Neuronal stem cell (in vitro differentiated cells): Measurements from ENCODE around the gene ACBD6.

Source experiments
- DNase-seq: peaks from one replicate; pipeline ENCODE4 v3.0.0-alpha.2; 2013; ENCODE audit warnings: low spot score
- H2AFZ ChIP-seq: one replicate; pipeline ENCODE4 v1.6.1; 2013; ENCODE audit warnings: mild to moderate bottlenecking, low read length, inconsistent platforms
- H2AK5ac ChIP-seq: 2 replicates; pipeline ENCODE4 v1.6.1; 2013; ENCODE audit warnings: low read depth, mild to moderate bottlenecking, inconsistent platforms, low read length, moderate library complexity, mixed read lengths
- H2BK120ac ChIP-seq: 2 replicates; pipeline ENCODE4 v1.6.1; 2013; ENCODE audit warnings: low read depth, mild to moderate bottlenecking, inconsistent platforms, low read length, moderate library complexity, mixed read lengths
- H2BK12ac ChIP-seq: one replicate; pipeline ENCODE4 v1.6.1; 2013; ENCODE audit warnings: low read length, inconsistent platforms
- H2BK15ac ChIP-seq: 2 replicates; pipeline ENCODE4 v1.6.1; 2013; ENCODE audit warnings: mild to moderate bottlenecking, low read length, inconsistent platforms, mixed read lengths
- H2BK5ac ChIP-seq: one replicate; pipeline ENCODE4 v1.6.1; 2013; ENCODE audit warnings: inconsistent platforms, mild to moderate bottlenecking, low read length, moderate library complexity
- H3K14ac ChIP-seq: one replicate; pipeline ENCODE4 v1.6.1; 2013; ENCODE audit warnings: low read length, inconsistent platforms
- H3K18ac ChIP-seq: 2 replicates; pipeline ENCODE4 v1.6.1; 2013; ENCODE audit warnings: low read length, inconsistent platforms
- H3K23ac ChIP-seq: 2 replicates; pipeline ENCODE4 v1.6.1; 2013; ENCODE audit warnings: low read depth, mild to moderate bottlenecking, mixed read lengths, low read length, inconsistent platforms; ENCODE audit not compliant: poor library complexity
- H3K27ac ChIP-seq: replicated peaks from 3 replicates; pipeline ENCODE4 v1.5.1; 2013; ENCODE audit warnings: low read length, inconsistent platforms
- H3K27me3 ChIP-seq, 3 experiments: 2 replicates each; pipeline ENCODE4 v1.6.1; 2013; ENCODE audit warnings: low read length in 3 of 3, mild to moderate bottlenecking in 2 of 3, inconsistent platforms in 1 of 3, low read depth in 1 of 3, mixed read lengths in 1 of 3, moderate library complexity in 1 of 3; ENCODE audit not compliant: control insufficient read depth in 3 of 3, insufficient read depth in 3 of 3
- H3K36me3 ChIP-seq, 2 donors: replicated peaks in 1 of 2; 2 replicates each; pipeline ENCODE4 v1.6.1; 2013; ENCODE audit warnings: low read length in 2 of 2; ENCODE audit not compliant: control insufficient read depth in 2 of 2, insufficient read depth in 2 of 2
- H3K4ac ChIP-seq: 2 replicates; pipeline ENCODE4 v1.6.1; 2013; ENCODE audit warnings: inconsistent platforms, mild to moderate bottlenecking, low read length, moderate library complexity
- H3K4me1 ChIP-seq, 2 donors: 1 replicate in 1 of 2; 2 replicates in 1 of 2; pipeline ENCODE4 v1.6.1; 2013; ENCODE audit warnings: low read length in 2 of 2, low read depth in 1 of 2; ENCODE audit not compliant: control insufficient read depth in 2 of 2, insufficient read depth in 1 of 2
- H3K4me2 ChIP-seq: one replicate; pipeline ENCODE4 v1.6.1; 2013; ENCODE audit warnings: mild to moderate bottlenecking, low read length, inconsistent platforms; ENCODE audit not compliant: insufficient read depth, poor library complexity, severe bottlenecking
- H3K4me3 ChIP-seq, 2 donors: 2 replicates each; pipeline ENCODE4 v1.5.1; 2013; ENCODE audit warnings: low read length in 2 of 2, mild to moderate bottlenecking in 2 of 2, inconsistent platforms in 1 of 2, moderate library complexity in 1 of 2
- H3K79me1 ChIP-seq: one replicate; pipeline ENCODE4 v1.6.1; 2013; ENCODE audit warnings: low read depth, mild to moderate bottlenecking, inconsistent platforms, low read length, moderate library complexity
- H3K9ac ChIP-seq: one replicate; pipeline ENCODE4 v1.6.1; 2013; ENCODE audit warnings: mild to moderate bottlenecking, low read depth, low read length, inconsistent platforms; ENCODE audit not compliant: poor library complexity
- H3K9me3 ChIP-seq, 2 donors: replicated peaks in 1 of 2; 2 replicates each; pipeline versions ENCODE3 to v1.6.1; 2013; ENCODE audit warnings: low read length in 2 of 2, mild to moderate bottlenecking in 2 of 2, inconsistent platforms in 1 of 2, low read depth in 1 of 2, mixed read lengths in 1 of 2, moderate library complexity in 1 of 2; ENCODE audit not compliant: control insufficient read depth in 2 of 2, insufficient read depth in 1 of 2
- H4K8ac ChIP-seq: one replicate; pipeline ENCODE4 v1.6.1; 2013; ENCODE audit warnings: low read depth, mild to moderate bottlenecking, inconsistent platforms, low read length, moderate library complexity
- H4K91ac ChIP-seq: one replicate; pipeline ENCODE4 v1.6.1; 2013; ENCODE audit warnings: low read length, low read depth, mild to moderate bottlenecking, inconsistent platforms; ENCODE audit not compliant: poor library complexity
- WGBS, 2 donors: extraction: QIAGEN DNeasy Blood & Tissue Kit; methylation state at CpG; one replicate each; pipeline ENCODE4 v1.1.7; 2013; ENCODE audit warnings: missing lambda C conversion rate in 2 of 2, mixed read lengths in 1 of 2; ENCODE audit not compliant: insufficient read length in 2 of 2, insufficient replicate concordance in 1 of 2; ENCODE audit errors: extremely low coverage in 2 of 2; 5-methylcytosine and 5-hydroxymethylcytosine counted together

Gene ACBD6

GRCh38 chr1:180489313-180489712 lies 13.1 kb downstream of the ACBD6 start:
- no CpG with 5 or more reads among the region's 2 CpGs for WGBS, 2 donors
- no peak overlapping the region for H3K4ac ChIP-seq
- H2BK5ac ChIP-seq, result no peak overlapping the region
- no peak overlapping the region for H2BK120ac ChIP-seq
- no peaks in the 10 kb centered on the region for H3K27me3 ChIP-seq
- no peak overlapping the region for H4K8ac ChIP-seq
- H3K79me1 ChIP-seq, result no peaks in the 10 kb centered on the region
- DNase-seq, result no peak
- H2BK15ac ChIP-seq, result no peak overlapping the region
- peaks cover 2 to 95% of the 10 kb centered on the region in 2 donors for H3K36me3 ChIP-seq
- H2BK12ac ChIP-seq, result no peak overlapping the region
- H2AK5ac ChIP-seq, result no peak overlapping the region
- no peak overlapping the region for H3K14ac ChIP-seq
- H4K91ac ChIP-seq, result no peak overlapping the region
- no peak overlapping the region for H3K9ac ChIP-seq
- H3K4me2 ChIP-seq, result no peak overlapping the region
- H3K4me3 ChIP-seq, result no peak overlapping the region
- H3K27ac ChIP-seq, result no peak overlapping the region
- H3K9me3 ChIP-seq, result no peaks in the 10 kb centered on the region
- no peak overlapping the region for H3K23ac ChIP-seq
- H3K18ac ChIP-seq, result no peak overlapping the region
- no peak overlapping the region for H2AFZ ChIP-seq
- peaks cover 2 to 3% of the 10 kb centered on the region in 2 donors for H3K4me1 ChIP-seq

GRCh38 chr1:180488661-180489060 lies 13.7 kb downstream of the ACBD6 start:
- Histone ChIP-seq H3K4ac (no peak overlapping the region), H3K18ac (no peak overlapping the region), H3K4me3 (no peak overlapping the region), H3K9ac (no peak overlapping the region), H2AK5ac (no peak overlapping the region), H3K23ac (no peak overlapping the region), H2BK5ac (no peak overlapping the region), H3K27ac (no peak overlapping the region), H3K27me3 (no peaks in the 10 kb centered on the region), H3K9me3 (no peaks in the 10 kb centered on the region), H3K4me1 (peaks cover 2 to 3% of the 10 kb centered on the region in 2 donors), H4K91ac (no peak overlapping the region), H3K14ac (no peak overlapping the region), H4K8ac (no peak overlapping the region), H3K79me1 (no peaks in the 10 kb centered on the region), H3K4me2 (no peak overlapping the region), H2AFZ (no peak overlapping the region), H3K36me3 (peaks cover 2 to 94% of the 10 kb centered on the region in 2 donors), H2BK12ac (no peak overlapping the region), H2BK120ac (no peak overlapping the region), H2BK15ac (no peak overlapping the region)
- no CpG with 5 or more reads among the region's 2 CpGs for whole genome bisulfite sequencing, 2 donors
- no peak for DNase-seq

- H3K9ac ChIP-seq, result no peak overlapping the region
- no peak overlapping the region for H2AFZ ChIP-seq
- no peak overlapping the region for H3K27ac ChIP-seq
- H4K91ac ChIP-seq, result no peak overlapping the region
- H3K18ac ChIP-seq, result no peak overlapping the region
- peaks cover 2 to 80% of the 10 kb centered on the region in 2 donors for H3K36me3 ChIP-seq
- DNase-seq, result no peak
- no peak overlapping the region for H4K8ac ChIP-seq
- no peak overlapping the region for H2BK120ac ChIP-seq
- no peaks in the 10 kb centered on the region for H3K79me1 ChIP-seq
- no peak overlapping the region for H2BK12ac ChIP-seq
- WGBS, 2 donors, result no CpG with 5 or more reads among the region's 1 CpG
- H3K9me3 ChIP-seq, result no peaks in the 10 kb centered on the region
- no peak overlapping the region for H2BK15ac ChIP-seq
- no peaks in the 10 kb centered on the region for H3K27me3 ChIP-seq
- H3K14ac ChIP-seq, result no peak overlapping the region
- H3K4me3 ChIP-seq, result no peak overlapping the region
- no peak overlapping the region for H3K4me2 ChIP-seq
- no peak overlapping the region for H3K23ac ChIP-seq
- peaks cover 2 to 3% of the 10 kb centered on the region in 2 donors for H3K4me1 ChIP-seq
- no peak overlapping the region for H2AK5ac ChIP-seq
- no peak overlapping the region for H2BK5ac ChIP-seq
- no peak overlapping the region for H3K4ac ChIP-seq
These were observed 16.3 kb downstream of the ACBD6 start for GRCh38 chr1:180486092-180486491.

GRCh38 chr1:180484490-180484889 lies 17.9 kb downstream of the ACBD6 start:
- Histone ChIP-seq H4K8ac (no peak overlapping the region), H3K4me3 (no peak overlapping the region), H3K4me1 (peaks cover 2 to 3% of the 10 kb centered on the region in 2 donors), H2BK12ac (no peak overlapping the region), H3K9ac (no peak overlapping the region), H3K27ac (no peak overlapping the region), H2AFZ (no peak overlapping the region), H2BK120ac (no peak overlapping the region), H3K14ac (no peak overlapping the region), H3K4ac (no peak overlapping the region), H3K36me3 (peaks cover 2 to 83% of the 10 kb centered on the region in 2 donors), H3K79me1 (no peaks in the 10 kb centered on the region), H2AK5ac (no peak overlapping the region), H3K27me3 (no peaks in the 10 kb centered on the region), H3K23ac (no peak overlapping the region), H3K4me2 (no peak overlapping the region), H4K91ac (no peak overlapping the region), H2BK5ac (no peak overlapping the region), H2BK15ac (no peak overlapping the region), H3K9me3 (peaks cover 0 to under 1% of the 10 kb centered on the region in 2 donors), H3K18ac (no peak overlapping the region)
- WGBS, 2 donors, result no CpG with 5 or more reads among the region's 8 CpGs
- DNase-seq, result no peak
